Skeletal muscle satellite cell (primary cell): ENCODE measurements around the gene ATL2.
A peak's percentile ranks its signal among the peaks of the same experiment; 100 is the strongest.
"Not testable (repeated sequence)": the region's sequence is repeated elsewhere in the genome, so short reads cannot be mapped to it uniquely, and the experiment has no call there.

ENCODE experiments used
- H3K27me3 ChIP-seq: 2 replicates; pipeline ENCODE4 v1.7.0; 2013; ENCODE audit warnings: low read length; ENCODE audit not compliant: control insufficient read depth, insufficient read depth
- H3K36me3 ChIP-seq: 2 replicates; pipeline ENCODE4 v1.7.0; 2013; ENCODE audit warnings: mild to moderate bottlenecking, control low read depth, low read length; ENCODE audit not compliant: insufficient read depth
- H3K4me1 ChIP-seq: 2 replicates; pipeline ENCODE4 v1.7.0; 2013; ENCODE audit warnings: low read length; ENCODE audit not compliant: control insufficient read depth, insufficient read depth
- H3K4me2 ChIP-seq: 2 replicates; pipeline ENCODE4 v1.7.0; 2013; ENCODE audit warnings: mild to moderate bottlenecking, low read length
- H3K4me3 ChIP-seq: 2 replicates; pipeline ENCODE4 v1.7.0; 2013; ENCODE audit warnings: low read length
- H3K9ac ChIP-seq: 2 replicates; pipeline ENCODE4 v1.7.0; 2013; ENCODE audit warnings: mild to moderate bottlenecking, low read depth, low read length, moderate library complexity
- H3K9me3 ChIP-seq: replicated peaks from 2 replicates; pipeline ENCODE4 v1.7.0; 2013; ENCODE audit warnings: mild to moderate bottlenecking, control low read depth, low read length

ATL2 gene

GRCh38 chr2:38266382-38267061, 110.6 kb downstream of the ATL2 start:
- Histone ChIP-seq H3K4me1 (no peaks in the 10 kb centered on the region), H3K9ac (no peak overlapping the region), H3K27me3 (peaks cover 4% of the 10 kb centered on the region), H3K4me3 (no peak overlapping the region), H3K9me3 (no peaks in the 10 kb centered on the region), H3K4me2 (no peak overlapping the region), H3K36me3 (no peaks in the 10 kb centered on the region)

DNA sequence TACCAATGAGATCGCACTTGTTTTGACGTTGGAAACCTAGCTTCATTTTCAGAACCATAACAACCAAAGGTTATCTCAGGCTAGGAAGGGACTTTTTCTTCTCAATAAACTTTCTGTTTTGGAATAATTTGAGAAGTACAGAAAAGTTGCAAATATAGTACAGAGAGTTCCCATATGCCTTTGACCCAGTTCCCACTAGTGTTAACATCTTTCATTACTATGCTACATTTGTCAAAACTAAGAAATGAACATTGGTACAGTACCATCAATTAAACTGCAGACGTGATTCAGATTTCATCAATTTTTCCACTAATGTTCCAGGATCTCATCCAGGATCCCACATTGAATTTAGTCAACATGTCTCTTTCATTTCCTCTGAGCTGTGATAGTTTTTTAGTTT, 111.6 kb downstream of the ATL2 start:
- no peak overlapping the region for H3K4me3 ChIP-seq
- no peaks in the 10 kb centered on the region for H3K9me3 ChIP-seq
- H3K4me1 ChIP-seq, result peaks cover 6% of the 10 kb centered on the region
- H3K36me3 ChIP-seq, result no peaks in the 10 kb centered on the region
- H3K27me3 ChIP-seq, result peaks cover 6% of the 10 kb centered on the region
- H3K4me2 ChIP-seq, result no peak overlapping the region
- no peak overlapping the region for H3K9ac ChIP-seq

- H3K4me2 ChIP-seq, result no peak overlapping the region
- peaks cover 6% of the 10 kb centered on the region for H3K27me3 ChIP-seq
- H3K36me3 ChIP-seq, result no peaks in the 10 kb centered on the region
- H3K4me1 ChIP-seq, result peaks cover 10% of the 10 kb centered on the region
- H3K4me3 ChIP-seq, result no peak overlapping the region
- H3K9ac ChIP-seq, result no peak overlapping the region
- no peaks in the 10 kb centered on the region for H3K9me3 ChIP-seq
These were observed 112.5 kb downstream of the ATL2 start for GRCh38 chr2:38264396-38265221.

DNA sequence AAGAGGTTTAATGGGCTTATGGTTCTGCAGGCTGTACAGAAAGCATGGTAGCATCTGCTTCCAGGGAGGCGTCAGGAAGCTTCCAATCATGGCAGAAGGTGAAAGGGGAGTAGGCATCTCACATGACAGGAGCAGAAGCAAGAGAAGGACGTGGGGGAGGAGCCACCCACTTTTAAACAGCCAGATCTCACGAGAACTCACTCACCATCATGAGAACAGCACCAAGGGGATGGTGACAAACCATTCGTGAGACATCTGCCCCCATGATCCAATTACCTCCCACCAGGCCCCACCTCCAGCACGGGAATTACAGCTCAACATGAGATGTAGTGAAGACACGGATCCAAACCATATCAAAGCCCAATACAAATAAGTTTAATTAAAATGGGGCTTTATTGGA, 113.8 kb downstream of the ATL2 start:
- H3K9ac ChIP-seq, result no peak overlapping the region
- no peak overlapping the region for H3K4me2 ChIP-seq
- no peaks in the 10 kb centered on the region for H3K9me3 ChIP-seq
- H3K36me3 ChIP-seq, result no peaks in the 10 kb centered on the region
- H3K4me1 ChIP-seq, result peaks cover 10% of the 10 kb centered on the region
- H3K4me3 ChIP-seq, result no peak overlapping the region
- peaks cover 6% of the 10 kb centered on the region for H3K27me3 ChIP-seq

DNA sequence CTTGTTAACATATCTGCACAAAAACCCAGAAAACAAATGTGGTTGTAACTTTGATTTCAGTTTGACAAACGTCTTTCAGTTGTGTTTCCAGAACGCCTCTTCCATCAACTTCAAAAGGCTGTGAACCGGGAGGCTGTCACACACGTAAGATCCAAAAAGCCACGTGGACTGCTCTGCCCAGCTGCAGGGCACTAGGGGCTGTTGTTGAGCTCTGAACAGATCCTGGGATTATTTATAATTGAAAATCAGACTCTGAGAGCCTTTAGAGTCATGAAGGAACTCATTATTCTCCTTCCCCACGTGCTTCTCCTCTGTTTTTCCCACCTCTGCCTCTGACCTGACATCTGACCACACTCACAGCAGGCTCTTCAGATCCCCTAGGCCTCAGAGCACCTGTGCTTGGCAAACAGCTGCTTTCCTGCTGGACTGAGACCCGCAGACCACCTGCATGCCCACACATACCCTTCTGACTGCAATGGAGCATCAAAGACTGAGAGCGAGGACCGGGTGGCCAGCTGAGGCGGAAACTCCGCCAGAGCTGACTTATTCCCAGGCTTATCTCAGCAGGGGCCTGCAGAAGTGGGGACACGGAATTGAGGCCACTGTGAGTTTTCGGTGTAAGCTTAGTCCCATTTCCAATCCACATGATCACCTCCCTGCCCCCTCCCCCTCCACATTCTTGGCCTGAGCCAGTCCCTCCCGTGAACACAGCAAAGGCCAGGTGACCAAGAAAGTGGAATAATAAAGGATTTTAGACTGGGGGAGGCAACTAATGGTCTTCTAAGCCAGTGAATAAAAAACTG, 114.8 kb downstream of the ATL2 start:
- peaks cover 10% of the 10 kb centered on the region for H3K4me1 ChIP-seq
- H3K4me3 ChIP-seq, result no peak overlapping the region
- H3K9ac ChIP-seq, result no peak overlapping the region
- H3K9me3 ChIP-seq, result no peaks in the 10 kb centered on the region
- peaks cover 6% of the 10 kb centered on the region for H3K27me3 ChIP-seq
- no peaks in the 10 kb centered on the region for H3K36me3 ChIP-seq
- H3K4me2 ChIP-seq, result no peak overlapping the region

- Histone ChIP-seq H3K9ac (no peak overlapping the region), H3K4me2 (no peak overlapping the region), H3K9me3 (no peaks in the 10 kb centered on the region), H3K36me3 (no peaks in the 10 kb centered on the region), H3K27me3 (peaks cover 6% of the 10 kb centered on the region), H3K4me1 (peaks cover 10% of the 10 kb centered on the region), H3K4me3 (no peak overlapping the region)
These were observed 115.5 kb downstream of the ATL2 start for GRCh38 chr2:38261569-38262068.

DNA sequence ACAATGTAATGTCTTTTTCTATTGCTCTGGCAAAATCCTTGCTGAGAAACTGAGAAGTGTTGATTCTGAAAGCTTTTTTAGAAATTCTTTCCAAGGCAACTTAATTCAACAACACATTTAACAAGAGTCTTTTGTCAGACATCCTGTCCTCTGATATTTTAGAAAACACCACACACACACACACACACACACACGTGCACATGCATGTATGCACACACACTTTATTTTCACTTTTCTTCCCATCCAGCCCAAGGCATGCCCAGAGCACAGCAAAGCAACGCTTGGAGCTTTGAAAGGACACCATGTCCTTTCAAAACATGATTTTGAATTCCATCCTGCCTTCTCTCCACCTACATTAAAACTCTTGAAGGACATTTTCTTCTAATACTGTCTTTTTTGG, 116.1 kb downstream of the ATL2 start:
- Histone ChIP-seq H3K9me3 (no peaks in the 10 kb centered on the region), H3K36me3 (no peaks in the 10 kb centered on the region), H3K4me3 (peak overlapping the region; percentile 66), H3K4me1 (peaks cover 10% of the 10 kb centered on the region), H3K9ac (peak overlapping the region; percentile 23), H3K27me3 (peaks cover 6% of the 10 kb centered on the region), H3K4me2 (peak overlapping the region; percentile 75)

DNA sequence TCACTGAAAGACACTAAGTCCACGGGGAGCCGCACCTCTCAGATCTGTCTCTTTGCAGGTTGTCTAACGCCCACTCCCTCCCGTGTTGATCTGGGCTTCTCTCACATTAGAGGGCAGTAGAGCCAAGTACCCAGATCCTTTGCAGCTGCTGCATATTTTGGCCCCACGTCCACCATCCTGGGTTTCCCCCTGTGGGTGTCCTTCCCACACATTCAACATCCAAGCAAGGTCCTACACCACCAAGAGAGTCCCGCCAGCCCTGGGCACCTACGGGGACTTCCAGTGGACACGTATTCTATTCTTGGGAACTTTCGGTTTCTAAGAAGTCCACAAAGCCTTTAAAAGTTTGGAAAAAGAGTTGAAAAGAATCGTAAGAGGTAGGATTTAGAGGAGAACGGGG, 116.6 kb downstream of the ATL2 start:
- Histone ChIP-seq H3K4me2 (peak overlapping the region; percentile 75), H3K4me3 (peak overlapping the region; percentile 66), H3K9ac (peak overlapping the region; percentile 23), H3K4me1 (peaks cover 10% of the 10 kb centered on the region), H3K9me3 (no peaks in the 10 kb centered on the region), H3K27me3 (peaks cover 6% of the 10 kb centered on the region), H3K36me3 (no peaks in the 10 kb centered on the region)

- Histone ChIP-seq H3K4me1 (peaks cover 10% of the 10 kb centered on the region), H3K4me3 (no peak overlapping the region), H3K4me2 (no peak overlapping the region), H3K36me3 (no peaks in the 10 kb centered on the region), H3K9me3 (no peaks in the 10 kb centered on the region), H3K9ac (no peak overlapping the region), H3K27me3 (peaks cover 6% of the 10 kb centered on the region)
These were observed 117.8 kb downstream of the ATL2 start for GRCh38 chr2:38259311-38259710.

DNA sequence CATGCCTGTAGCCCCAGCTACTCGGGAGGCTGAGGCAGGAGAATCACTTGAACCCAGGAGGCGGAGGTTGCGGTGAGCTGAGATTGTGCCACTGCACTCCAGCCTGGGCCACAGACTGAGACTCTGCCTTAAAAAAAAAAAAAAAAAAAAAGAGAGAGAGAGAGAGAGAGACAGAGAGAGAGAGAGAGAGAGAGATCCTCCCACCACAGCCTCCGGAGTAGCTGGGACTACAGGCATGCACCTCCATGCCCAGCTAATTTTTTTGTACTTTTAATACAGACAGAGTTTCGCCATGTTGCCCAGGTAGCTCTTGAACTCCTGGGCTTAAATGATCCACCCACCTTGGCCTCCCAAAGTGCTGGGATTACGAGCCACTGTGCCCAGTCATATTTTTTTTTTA, 119.4 kb downstream of the ATL2 start:
- not testable (repeated sequence) for H3K4me2 ChIP-seq, H3K27me3 ChIP-seq, H3K36me3 ChIP-seq, H3K9ac ChIP-seq, H3K4me1 ChIP-seq, H3K9me3 ChIP-seq, H3K4me3 ChIP-seq

GRCh38 chr2:38256610-38257009, 120.5 kb downstream of the ATL2 start:
- H3K27me3 ChIP-seq, result peaks cover 8% of the 10 kb centered on the region
- H3K4me1 ChIP-seq, result peaks cover 10% of the 10 kb centered on the region
- H3K9ac ChIP-seq, result no peak overlapping the region
- no peak overlapping the region for H3K4me3 ChIP-seq
- H3K36me3 ChIP-seq, result no peaks in the 10 kb centered on the region
- no peaks in the 10 kb centered on the region for H3K9me3 ChIP-seq
- H3K4me2 ChIP-seq, result no peak overlapping the region
